IPS-NIHi11 (cell line): ENCODE measurements around the gene GALNS.
"Not testable (repeated sequence)": the region's sequence is repeated elsewhere in the genome, so short reads cannot be mapped to it uniquely, and the experiment has no call there.

Experiments
- DNase-seq: peaks from one replicate; pipeline ENCODE4 v3.0.0; 2012; ENCODE audit warnings: mixed read lengths, low spot score

GALNS gene

DNA sequence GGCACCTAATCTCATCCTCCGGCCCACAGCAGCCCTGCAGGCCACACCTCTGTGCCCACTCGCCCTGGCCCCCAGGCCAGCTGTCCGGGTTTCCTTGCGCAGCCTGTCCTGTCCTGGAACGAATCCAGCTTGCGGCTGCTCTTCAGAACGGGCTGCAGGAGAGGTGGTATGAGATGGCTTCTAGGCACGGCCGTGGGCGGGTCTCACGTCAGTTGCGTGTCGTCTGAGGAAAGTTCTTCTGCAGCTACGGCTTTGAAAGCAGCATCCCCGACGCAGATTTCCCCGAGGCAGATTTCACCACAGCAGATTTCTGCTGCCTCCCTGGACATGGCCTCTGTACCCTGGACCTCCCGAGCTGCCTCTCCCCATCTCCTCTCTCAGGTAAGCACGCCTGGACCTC is 18.2 kb downstream of the GALNS start:
- no peak for DNase-seq

DNA sequence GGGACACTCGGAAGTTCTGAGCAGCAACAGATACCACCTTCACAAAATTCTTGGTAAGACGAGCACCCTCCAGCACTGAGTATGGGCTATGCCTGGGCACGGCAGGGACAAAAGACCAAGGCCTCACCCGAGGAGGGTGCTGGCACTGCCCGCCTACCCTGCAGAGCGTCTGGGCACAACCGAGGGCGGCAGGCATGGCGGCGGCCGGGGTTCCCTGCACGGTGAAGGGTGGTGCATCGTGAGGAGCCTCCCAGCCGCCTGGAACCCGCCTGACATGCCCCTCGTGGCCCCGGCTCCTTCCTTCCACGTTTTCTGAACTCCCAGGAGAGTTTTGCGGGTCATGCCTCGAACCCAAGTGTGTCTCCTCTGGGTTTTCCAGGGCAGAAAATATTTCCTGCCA is 18.9 kb downstream of the GALNS start:
- no peak for DNase-seq

DNA sequence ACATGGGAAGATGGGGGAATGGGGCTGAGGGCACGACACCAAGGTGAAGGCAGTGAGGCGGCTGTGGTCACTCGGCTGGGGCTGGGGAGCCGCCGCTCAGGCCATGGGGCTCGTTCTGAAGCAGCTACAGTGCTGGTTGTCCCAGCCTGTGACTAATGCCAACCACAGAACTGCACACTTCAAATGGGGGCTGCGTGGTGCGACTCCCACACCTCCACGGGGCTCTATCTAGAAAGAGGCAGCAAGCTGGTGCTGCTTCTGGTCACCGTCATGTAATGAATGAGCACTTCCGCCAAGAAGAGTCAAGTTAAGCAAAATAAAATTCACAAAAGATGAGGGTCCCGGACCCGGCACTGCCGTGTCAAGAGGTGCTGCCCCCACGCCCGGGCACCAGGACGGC is 20.0 kb downstream of the GALNS start:
- DNase-seq: no peak

DNA sequence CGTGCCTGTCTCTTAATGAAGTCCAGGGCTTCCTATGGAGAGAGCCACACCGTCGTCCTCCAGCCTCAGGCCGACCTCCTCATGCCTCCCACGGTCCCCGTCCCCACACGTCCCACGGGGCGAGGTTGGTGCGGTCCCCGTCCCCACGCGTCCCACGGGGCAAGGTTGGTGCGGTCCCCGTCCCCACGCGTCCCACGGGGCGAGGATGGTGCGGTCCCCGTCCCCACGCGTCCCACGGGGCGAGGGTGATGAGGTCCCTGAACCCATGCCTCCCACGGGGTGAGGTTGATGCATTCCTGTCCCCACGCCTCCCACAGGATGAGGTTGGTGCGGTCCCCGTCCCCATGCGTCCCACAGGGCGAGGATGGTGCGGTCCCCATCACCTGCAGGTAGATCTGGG is 20.9 kb downstream of the GALNS start:
- no peak for DNase-seq

DNA sequence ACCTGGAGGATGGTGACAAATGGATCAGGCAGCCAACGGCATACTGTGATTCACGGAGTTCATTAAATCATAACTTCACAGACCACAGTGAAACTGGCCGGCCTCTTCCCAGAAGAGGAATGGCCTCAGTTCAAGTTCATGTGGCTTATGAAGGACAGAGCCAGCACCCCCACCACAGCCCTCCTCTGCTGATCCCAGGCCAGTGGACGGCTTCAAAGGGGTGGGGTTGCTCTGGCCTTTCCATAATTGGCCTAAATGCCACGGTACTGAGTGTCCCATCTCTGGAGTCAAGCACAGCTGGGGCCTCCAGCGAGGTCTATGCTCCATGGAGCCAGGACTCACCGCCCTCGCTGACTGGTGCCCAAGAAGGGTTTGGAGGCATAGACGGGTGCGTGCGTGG is 21.4 kb downstream of the GALNS start:
- DNase-seq: no peak

DNA sequence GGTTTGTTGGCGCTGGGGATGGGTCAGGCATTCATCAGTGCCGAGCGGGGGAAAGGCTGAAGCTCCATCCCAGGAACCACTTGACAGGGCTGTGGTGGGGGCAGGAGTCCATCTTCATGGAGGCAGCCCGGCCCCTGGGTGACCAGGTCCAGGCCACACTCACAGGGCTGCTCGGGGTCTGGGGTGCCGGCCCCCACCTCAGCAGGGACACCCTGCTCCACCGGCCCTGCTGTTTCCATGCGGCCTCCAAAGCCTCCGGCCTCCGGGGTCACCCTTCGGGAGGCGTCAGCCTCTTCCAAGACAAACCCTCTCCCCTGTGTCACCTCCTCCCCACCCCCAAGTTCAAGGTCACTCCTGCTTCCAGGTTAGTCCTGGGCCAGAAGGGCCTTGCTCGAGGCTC is 22.1 kb downstream of the GALNS start:
- DNase-seq: no peak

DNA sequence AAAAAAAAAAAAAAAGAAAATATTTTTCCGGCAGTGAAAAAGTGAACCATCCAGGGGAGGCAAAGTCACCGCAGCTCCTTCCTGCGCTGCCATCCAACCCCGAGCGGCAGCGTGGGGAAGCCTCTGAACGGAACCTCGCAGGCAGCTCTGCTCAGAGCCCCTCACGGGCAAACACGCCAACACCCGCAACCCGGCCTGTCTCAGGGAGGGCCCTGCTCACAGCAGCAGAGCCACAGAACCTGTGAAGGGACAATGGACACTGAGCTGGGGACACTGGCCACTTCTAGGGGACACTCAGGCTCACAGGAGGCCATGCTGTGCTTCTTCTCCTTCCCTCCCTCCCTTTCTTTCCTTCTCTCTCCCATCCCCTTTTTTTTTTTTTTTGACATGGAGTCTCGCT is 23.7 kb downstream of the GALNS start:
- no peak for DNase-seq

DNA sequence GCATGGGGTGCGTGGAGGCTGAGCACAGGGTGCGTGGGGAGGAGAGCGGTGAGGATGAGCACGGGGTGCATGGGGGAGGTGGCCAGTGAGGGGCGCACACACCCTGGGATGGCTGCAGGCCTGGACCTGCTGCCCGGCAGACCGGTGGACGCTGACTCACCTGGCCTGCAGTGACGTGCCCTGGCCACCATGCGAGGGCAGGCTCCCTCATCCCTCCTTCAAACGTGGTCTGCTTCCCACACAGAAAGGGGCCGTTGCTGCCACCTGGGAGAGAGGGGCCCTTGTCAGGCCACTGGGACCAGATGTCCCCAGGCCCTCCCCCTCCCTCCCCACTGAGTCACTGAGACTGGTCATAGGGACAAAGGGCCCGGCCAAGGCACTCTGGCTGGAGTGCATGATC is 24.9 kb downstream of the GALNS start:
- peak; percentile 69 for DNase-seq

DNA sequence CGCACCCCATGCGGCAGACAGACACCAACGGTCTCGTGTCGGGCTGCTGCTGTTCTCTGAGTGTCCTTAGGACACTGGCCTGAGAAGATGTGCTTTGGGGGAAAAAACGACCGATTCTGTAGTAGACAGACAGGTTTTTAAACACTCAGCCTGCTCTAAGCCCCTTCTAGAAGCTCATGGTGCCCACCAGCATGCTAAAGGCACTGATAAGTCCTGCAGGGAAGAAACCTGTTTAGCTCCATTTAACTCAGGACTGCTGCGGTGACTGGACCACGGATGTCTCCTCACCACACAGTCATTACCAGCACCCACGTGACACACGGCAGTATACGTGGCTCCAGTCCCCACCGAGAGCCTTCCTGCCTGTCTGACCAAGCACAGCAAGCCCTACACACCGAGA is 26.0 kb downstream of the GALNS start:
- DNase-seq: no peak

DNA sequence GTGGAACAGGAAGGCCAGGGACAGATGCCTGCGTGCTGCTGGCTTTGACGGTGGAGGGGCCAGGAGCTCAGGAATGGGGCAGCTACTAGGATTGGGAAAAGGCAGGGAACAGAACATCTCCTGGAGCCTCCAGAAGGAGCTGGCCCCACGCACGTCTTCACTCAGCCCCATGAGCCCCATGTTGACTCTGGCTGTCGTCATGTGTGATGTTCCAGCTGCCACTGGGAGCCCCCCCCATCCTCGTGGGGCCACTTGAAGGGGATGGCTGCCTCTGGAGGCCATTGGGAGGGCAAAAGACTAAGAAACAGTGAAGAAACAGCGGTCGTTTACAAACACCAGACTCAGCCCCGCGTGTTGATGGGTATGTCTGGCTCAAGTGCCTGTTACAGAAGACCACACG is 26.5 kb downstream of the GALNS start:
- no peak for DNase-seq

DNA sequence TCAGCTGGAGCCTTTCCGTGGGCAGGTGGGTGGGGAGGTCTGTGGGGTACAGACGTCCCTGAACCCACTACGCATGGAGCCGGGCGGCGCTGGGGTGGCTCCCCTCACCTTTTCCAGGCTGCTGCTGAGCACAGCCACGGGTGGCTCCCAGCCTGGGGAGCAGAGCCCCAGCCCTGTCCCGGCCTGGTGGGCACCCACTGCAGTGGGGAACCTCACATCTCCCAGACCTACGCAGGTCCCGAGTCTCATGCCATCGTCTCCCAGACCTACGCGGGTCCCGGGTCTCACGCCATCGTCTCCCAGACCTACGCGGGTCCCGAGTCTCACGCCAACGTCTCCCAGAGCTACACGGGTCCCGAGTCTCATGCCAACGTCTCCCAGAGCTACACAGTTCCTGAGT is 28.0 kb downstream of the GALNS start:
- no peak for DNase-seq

DNA sequence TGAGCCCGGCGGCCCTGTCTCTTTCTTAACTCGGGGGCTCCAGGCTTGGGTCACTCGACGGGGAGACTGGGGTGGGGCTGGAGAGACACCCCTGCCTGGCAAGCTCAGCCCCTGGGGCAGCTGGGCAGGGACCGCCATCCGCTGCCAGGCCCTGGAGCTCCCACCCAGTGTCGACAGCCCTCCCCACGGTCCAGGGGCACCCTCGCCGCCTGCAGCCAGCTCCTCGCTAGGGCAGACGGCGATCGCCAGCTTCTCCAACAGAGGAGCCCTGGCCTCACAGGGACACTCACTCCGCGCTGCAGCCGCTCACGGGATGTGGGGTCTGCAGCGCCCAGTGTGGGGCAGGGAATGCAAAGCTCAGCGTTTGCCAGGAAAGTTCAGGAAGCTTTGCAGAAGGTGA is 29.0 kb downstream of the GALNS start:
- no peak for DNase-seq

DNA sequence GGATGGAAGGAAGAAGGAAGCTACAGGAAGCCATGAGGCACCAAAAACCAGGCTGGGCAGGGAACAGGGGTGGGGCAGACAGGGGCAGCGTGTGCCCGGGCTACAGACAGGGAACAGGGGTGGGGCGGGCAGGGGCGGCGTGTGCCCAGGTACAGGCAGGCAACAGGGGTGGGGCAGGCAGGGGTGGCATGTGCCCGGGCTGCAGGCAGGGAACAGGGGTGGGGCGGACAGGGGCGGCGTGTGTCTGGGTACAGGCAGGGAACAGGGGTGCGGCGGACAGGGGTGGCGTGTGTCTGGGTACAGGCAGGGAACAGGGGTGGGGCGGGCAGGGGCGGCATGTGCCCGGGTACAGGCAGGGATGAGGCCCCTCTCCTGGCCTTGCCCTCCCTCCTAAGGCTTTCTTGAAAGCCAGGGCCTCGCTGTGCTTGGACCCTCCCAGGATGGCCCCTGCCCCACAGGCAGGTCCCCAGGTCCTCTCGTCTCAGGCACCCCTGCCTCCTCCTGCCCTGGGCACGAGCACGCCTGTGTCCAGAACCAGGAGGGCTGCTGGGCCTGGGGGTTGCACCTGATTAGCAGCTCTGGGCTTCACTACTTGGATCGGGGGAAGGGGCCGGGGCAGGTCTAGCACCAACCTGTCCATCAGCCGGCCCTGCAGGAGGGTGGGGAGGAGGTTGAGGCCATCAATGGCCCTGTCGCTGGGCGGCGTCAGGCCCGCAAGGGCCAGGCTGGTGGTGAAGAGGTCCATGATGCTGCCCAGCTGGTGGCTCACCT is 30.5 kb downstream of the GALNS start:
- DNase-seq: no peak

DNA sequence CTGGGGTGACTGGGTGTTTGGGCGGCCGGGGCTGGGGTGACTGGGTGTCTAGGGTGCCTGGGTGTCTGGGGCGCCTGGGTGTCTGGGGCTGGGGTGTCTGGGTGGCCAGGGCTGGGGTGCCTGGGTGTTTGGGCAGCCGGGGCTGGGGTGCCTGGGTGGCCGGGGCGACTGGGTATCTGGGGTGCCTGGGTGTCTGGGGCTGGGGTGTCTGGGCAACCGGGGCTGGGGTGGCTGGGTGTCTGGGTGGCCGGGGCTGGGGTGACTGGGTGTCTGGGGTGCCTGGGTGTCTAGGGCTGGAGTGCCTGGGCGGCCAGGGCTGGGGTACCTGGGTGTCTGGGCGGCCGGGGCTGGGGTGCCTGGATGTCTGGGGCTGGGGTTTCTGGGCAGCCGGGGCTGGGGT is 31.6 kb downstream of the GALNS start:
- DNase-seq: no peak

DNA sequence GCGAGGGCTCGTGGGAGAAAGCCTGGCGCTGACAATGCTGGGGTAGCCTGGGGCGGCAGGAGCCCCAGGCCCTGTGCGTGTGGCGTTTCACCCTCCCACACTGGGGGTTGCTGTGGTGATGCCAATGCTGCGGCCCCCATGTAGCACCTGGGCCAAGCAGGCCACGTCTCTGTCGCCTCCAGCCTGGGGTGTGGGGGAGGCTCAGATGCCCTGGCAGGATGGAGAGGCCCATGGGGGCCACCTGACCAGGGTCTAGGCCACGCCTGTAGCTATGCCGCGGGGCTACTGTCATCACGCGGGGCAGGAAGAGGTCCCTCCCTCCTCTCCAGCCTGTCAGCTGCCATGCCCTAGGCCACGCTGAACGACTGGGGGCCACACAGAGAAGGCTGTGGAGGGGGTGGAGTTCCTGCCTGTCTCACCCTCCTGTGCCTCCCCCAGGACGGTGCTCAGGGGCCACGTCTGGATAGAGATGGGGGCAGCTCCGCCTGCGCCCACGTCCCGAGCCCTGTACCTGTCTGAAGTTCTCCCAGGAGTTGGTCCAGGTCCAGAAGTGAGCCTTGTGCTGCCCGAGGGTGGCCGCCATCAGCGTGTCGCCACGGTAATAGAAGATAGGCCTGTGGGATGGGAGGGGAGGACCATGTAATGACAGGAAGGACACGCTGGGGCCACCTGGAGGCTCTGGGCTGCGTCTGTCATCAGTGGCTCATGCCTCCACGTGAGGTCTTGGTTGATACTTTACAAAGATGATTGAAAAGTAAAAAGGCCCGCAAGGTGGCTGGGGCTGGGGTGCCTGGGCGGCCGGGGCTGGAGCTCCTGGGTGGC is 32.3 kb downstream of the GALNS start:
- no peak for DNase-seq

DNA sequence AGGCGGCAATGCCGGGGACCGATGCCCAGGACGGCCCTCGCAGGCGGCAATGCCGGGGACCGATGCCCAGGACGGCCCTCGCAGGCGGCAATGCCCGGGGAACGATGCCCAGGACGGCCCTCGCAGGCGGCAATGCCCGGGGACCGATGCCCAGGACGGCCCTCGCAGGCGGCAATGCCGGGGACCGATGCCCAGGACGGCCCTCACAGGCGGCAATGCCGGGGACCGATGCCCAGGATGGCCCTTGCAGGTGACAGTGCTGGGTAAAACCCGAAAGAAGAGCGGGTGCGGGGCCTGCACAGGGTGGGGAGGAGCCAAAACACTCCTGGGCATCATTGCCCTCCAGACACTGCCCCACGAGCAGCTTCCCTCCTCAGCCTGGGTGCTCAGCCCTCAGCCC is 33.1 kb downstream of the GALNS start:
- not testable (repeated sequence) for DNase-seq

DNA sequence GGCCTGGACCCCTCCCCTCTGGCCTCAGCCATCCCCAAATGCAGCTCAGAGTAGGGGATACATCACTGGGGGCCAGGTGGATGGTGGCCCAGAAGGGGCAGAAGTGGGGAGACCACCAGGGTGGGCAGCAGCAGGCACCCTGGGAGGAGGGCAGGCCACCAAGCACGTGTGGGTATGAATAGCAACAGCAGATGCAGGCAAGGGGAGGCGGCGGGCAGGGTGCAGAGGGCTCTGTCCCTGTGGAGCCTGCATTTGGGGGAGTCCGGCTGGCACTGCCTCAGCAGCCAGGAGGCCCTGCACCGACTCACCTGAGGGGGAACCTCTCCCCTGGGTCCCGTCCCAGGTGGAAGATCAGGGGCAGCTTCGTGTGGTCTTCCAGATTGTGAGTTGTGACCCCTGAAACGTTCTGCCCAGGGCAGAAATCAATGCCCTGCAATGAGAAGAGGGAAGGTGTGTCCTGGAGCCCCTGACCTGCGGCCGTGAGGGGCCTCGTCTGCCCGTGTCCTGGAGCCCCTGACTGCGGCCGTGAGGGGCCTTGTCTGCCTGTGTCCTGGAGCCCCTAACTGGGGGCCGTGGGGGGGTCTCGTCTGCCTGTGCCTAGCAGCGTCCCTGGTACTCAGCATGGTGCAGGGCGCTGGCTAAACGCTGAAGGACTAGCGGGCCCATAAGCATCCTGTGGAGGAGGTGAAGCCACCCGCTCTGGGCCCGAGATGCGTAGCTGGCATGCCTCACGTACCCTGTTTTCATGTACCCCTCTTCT is 34.3 kb downstream of the GALNS start:
- DNase-seq: no peak

DNA sequence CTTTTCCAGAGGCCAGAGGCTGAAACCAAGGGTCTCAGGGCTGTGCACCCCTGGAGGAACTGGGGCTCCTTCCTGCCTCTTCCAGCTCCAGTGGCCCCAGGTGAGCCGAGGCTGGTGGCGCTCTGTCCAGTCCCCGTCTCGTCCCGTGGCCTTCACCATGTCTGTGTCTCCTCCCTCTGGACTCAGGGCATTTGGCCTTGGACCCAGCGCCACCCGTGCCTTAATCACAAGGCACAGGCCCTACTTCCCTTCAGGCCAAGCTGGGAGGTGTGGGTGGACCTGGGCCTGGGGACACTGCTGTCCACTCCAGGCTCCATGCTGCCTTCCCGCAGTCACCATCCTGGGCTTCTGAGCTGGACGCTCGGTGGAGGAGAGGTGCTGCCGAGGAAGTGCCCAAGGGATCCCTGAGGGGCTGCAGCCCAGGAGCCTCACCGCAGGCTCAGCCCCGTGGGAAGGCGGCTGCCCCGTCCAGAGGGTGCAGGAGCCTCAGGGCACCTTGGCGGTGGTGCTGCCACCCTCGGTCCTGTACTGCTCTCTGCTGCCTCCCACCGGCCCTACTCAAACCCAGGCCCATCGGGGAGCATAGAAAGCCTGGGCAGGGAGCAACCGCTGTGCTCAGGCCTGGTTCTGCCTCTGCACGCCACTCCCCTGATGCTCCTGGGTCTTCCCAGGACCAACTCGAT is 35.4 kb downstream of the GALNS start:
- DNase-seq: no peak

DNA sequence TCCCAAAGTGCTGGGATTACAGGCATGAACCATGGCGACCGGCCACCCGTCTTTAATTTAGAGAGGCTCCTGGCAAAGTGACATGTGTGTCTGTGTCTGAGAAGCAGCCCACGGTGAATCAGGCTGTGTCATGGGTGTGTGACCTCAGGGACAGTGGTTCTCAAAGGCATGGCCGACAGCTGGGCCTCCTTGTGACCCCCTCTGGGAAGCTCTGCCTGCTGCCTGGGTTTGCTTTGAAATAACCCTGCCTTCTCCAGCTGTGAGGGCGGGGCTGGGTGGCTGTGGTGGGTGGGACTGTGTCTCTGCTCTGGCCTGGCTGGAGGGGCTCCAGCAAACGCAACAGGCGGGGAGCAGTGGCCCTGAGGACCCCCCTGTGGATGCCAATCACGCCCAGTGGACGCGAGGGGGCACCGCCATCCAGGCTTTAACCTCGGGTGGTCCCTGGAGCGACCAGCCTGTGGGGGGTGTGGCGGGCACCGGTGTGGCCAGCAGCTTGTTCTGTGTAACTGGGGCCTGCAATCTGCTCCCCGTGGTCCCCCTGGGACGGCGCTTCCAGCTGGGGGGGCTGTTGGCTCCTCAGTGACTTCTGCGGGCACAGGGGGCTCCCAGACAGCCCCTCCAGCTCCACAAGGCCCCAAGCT is 36.2 kb downstream of the GALNS start:
- no peak for DNase-seq

DNA sequence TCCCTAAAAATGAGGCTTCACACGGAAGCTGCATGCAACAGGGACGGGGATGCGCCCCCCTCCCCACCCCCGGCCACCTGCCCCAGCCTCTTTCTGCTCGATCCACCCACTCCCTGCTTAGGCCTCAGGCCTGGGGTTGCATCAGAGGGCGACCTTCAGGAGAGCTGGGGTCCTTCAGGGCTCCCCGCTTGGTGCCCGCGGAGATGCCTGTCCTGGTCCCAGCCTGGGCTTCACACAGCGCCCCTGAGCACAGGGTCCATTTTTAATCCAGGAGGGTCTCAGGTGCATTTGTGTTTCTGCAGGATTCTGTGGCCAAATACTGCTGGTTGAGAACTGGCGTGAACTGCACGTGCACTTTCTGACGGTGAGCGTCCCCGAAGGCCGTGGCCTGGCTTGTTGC is 37.6 kb downstream of the GALNS start:
- no peak for DNase-seq

DNA sequence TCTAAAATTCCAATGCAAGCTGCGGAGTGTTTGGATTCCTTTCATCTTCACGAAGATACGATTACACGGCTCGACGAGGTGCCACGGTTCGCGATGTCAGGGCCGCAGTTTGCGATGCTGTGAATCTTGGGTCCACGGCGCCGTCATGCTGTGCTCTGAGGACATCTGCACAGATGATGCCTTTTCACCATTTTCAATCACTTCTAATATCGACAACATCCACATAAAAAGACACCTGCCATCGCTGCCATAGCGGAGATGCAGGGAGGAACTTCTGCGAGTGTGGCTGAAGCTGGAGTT is 38.2 kb downstream of the GALNS start:
- no peak for DNase-seq
